Fibroblast of lung (primary cell): ENCODE data around the gene MARCHF2. TPM values are rescaled to one million over a fixed set of nuclear protein-coding genes. Genes with fewer than 3 reads are reported as not detected.

Source experiments
- DNase-seq, 2 donors: peaks; one replicate each; pipeline versions ENCODE4 v3.0.0 to v3.0.0-alpha.2; 2010; ENCODE audit warnings: low read depth in 2 of 2
- H2AFZ ChIP-seq: 2 replicates; pipeline ENCODE4 v1.5.1; 2012; ENCODE audit warnings: low read length, control low read depth, inconsistent platforms
- H3K27ac ChIP-seq: 2 replicates; pipeline ENCODE4 v1.5.1; 2011; ENCODE audit warnings: low read length, control low read depth; ENCODE audit not compliant: insufficient read depth
- H3K27me3 ChIP-seq: 2 replicates; pipeline ENCODE4 v1.5.1; 2011; ENCODE audit warnings: mild to moderate bottlenecking, low read length; ENCODE audit not compliant: control insufficient read depth, insufficient read depth
- H3K36me3 ChIP-seq: 2 replicates; pipeline ENCODE4 v1.5.1; 2011; ENCODE audit warnings: low read length; ENCODE audit not compliant: control insufficient read depth, insufficient read depth
- H3K4me1 ChIP-seq: 2 replicates; pipeline ENCODE4 v1.5.1; 2011; ENCODE audit warnings: low read length; ENCODE audit not compliant: control insufficient read depth, insufficient read depth; ENCODE audit errors: extremely low read depth
- H3K4me2 ChIP-seq: 2 replicates; pipeline ENCODE4 v1.5.1; 2011; ENCODE audit warnings: low read length, control low read depth; ENCODE audit not compliant: insufficient read depth; ENCODE audit errors: extremely low read depth
- H3K4me3 ChIP-seq, 4 experiments: fragments of 200-600 bp in 1 of 4; sonication (generic) in 1 of 4; replicated peaks in 1 of 4; 2 replicates each; pipeline ENCODE4 v1.5.1; 2011 to 2016; ENCODE audit warnings: low read length in 4 of 4, low read depth in 3 of 4, mild to moderate bottlenecking in 3 of 4, control low read depth in 2 of 4, inconsistent platforms in 1 of 4, mixed read lengths in 1 of 4; ENCODE audit not compliant: insufficient read depth in 1 of 4; ENCODE audit errors: control extremely low read depth in 1 of 4
- H3K79me2 ChIP-seq: 2 replicates; pipeline ENCODE4 v1.5.1; 2012; ENCODE audit warnings: mild to moderate bottlenecking, low read length, inconsistent platforms; ENCODE audit not compliant: control insufficient read depth, insufficient read depth
- H3K9ac ChIP-seq: 2 replicates; pipeline ENCODE4 v1.5.1; 2011; ENCODE audit warnings: mild to moderate bottlenecking, low read length, control low read depth; ENCODE audit not compliant: insufficient read depth
- H3K9me3 ChIP-seq: 2 replicates; pipeline ENCODE4 v1.5.1; 2012; ENCODE audit warnings: low read depth, low read length; ENCODE audit not compliant: control insufficient read depth, insufficient read depth
- H4K20me1 ChIP-seq: 2 replicates; pipeline ENCODE4 v1.5.1; 2011; ENCODE audit warnings: low read length; ENCODE audit not compliant: control insufficient read depth, insufficient read depth; ENCODE audit errors: extremely low read depth
- CTCF ChIP-seq, 2 donors: IDR thresholded peaks in 1 of 2; conservative IDR thresholded peaks in 1 of 2; 1 replicate in 1 of 2; 2 replicates in 1 of 2; pipeline ENCODE4 v1.5.1; 2011 to 2012; ENCODE audit warnings: low read length in 2 of 2, control low read depth in 1 of 2, inconsistent platforms in 1 of 2, low read depth in 1 of 2, mild to moderate bottlenecking in 1 of 2
- EZH2 ChIP-seq: IDR thresholded peaks from 2 replicates; pipeline ENCODE4 v1.5.1; 2012; ENCODE audit warnings: low read length, control low read depth, mild to moderate bottlenecking; ENCODE audit errors: missing control alignments
- polyA plus RNA-seq, 2 donors: library from polyadenylated mRNA; depleted of rRNA in 1 of 2; stranded (reverse) in 1 of 2; unstranded in 1 of 2; fragments of >200 nt; gene quantifications; 2 replicates each; pipeline ENCODE4 v1.2.1, GENCODE V29; 2011 to 2012; ENCODE audit warnings: missing spikeins in 1 of 2
- total RNA-seq: library from RNA; depleted of rRNA; stranded (reverse); fragments of >200 nt; gene quantifications from 2 replicates; pipeline ENCODE4 v1.2.1, GENCODE V29; 2014

MARCHF2 gene
- total and polyA plus RNA-seq, 2 donors (not counting 1 experiment from before 2014, with no cell fraction given) = 16.8 to 90.8 TPM

DNA sequence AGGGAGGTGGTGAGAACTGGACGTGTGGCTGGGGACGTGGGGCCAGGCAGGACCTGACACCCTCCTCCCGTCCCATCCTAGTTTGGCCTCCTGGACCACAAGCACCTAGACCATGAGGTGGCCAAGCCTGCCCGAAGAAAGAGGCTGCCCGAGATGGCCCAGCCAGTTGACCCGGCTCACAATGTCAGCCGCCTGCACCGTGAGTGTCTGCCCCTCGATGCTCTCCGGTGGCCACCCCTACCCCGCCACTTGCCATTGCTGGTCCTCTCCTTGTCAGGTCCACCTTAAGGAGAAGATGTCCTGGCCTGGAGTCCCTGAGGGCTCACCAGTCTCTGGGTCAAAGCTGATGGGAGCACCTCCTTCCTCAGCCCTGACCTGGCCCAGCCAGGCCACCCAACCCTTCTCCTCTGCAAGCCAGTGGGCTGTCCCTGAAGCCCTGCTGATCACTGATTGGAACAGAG is 47.0 kb upstream of the MARCHF2 start:
- no peak for DNase-seq
- Histone ChIP-seq H3K27me3 (no peaks in the 10 kb centered on the region), H2AFZ (no peak overlapping the region)

DNA sequence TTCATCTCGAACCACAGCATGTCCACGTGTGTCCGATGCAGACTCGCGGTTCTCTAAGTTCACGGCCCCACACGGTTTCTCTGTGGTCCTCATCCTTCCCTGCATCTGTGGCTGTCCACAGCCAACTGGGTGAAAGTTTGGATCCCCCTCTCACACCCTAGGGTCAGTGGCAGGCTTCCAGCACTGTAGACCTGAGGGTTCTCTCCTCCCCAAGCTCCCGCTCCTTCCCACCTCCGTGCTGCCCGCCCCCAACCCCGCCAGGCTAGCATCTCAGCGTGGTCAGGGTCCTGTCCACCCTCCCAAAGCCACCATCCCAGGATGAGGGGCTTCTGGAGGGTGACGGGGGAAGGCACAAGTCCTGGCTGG is 46.2 kb upstream of the MARCHF2 start:
- no peaks in the 10 kb centered on the region for H4K20me1 ChIP-seq
- peak overlapping the region; percentile 50 for H3K27ac ChIP-seq
- no peaks in the 10 kb centered on the region for H3K9me3 ChIP-seq
- TF ChIP-seq EZH2 (no peak), CTCF (conservative IDR thresholded peaks at IDR 0.05 in 1 of 2, IDR thresholded peaks at IDR 0.05 in 1 of 2; ENCODE audit: low read depth in 1 of 2, low read length in 2 of 2) (no peak)
- H3K36me3 ChIP-seq = peaks cover 4% of the 10 kb centered on the region
- peak; percentile 32 to 83 for DNase-seq
- H3K9ac ChIP-seq = peak overlapping the region; percentile 26
- H3K4me3 ChIP-seq = peak overlapping the region in 3 of 4 experiments; percentile 13 to 25 (median 17)
- peaks cover 22% of the 10 kb centered on the region for H3K4me1 ChIP-seq
- H2AFZ ChIP-seq = no peak overlapping the region
- H3K79me2 ChIP-seq = no peaks in the 10 kb centered on the region
- H3K4me2 ChIP-seq = peak overlapping the region; percentile 75
- H3K27me3 ChIP-seq = no peaks in the 10 kb centered on the region

More for the DNA sequence above, 47.0 kb upstream of the MARCHF2 start:
- Histone ChIP-seq H3K4me3 (no peak overlapping the region), H3K9me3 (no peaks in the 10 kb centered on the region), H3K9ac (no peak overlapping the region), H3K36me3 (peaks cover under 1% of the 10 kb centered on the region), H3K79me2 (no peaks in the 10 kb centered on the region), H4K20me1 (no peaks in the 10 kb centered on the region), H3K27ac (no peak overlapping the region), H3K4me2 (peak overlapping the region; percentile 8), H3K4me1 (peaks cover 25% of the 10 kb centered on the region)
- no peak for TF ChIP-seq EZH2
- TF ChIP-seq CTCF (conservative IDR thresholded peaks at IDR 0.05 in 1 of 2, IDR thresholded peaks at IDR 0.05 in 1 of 2; ENCODE audit: low read depth in 1 of 2, low read length in 2 of 2) = no peak

DNA sequence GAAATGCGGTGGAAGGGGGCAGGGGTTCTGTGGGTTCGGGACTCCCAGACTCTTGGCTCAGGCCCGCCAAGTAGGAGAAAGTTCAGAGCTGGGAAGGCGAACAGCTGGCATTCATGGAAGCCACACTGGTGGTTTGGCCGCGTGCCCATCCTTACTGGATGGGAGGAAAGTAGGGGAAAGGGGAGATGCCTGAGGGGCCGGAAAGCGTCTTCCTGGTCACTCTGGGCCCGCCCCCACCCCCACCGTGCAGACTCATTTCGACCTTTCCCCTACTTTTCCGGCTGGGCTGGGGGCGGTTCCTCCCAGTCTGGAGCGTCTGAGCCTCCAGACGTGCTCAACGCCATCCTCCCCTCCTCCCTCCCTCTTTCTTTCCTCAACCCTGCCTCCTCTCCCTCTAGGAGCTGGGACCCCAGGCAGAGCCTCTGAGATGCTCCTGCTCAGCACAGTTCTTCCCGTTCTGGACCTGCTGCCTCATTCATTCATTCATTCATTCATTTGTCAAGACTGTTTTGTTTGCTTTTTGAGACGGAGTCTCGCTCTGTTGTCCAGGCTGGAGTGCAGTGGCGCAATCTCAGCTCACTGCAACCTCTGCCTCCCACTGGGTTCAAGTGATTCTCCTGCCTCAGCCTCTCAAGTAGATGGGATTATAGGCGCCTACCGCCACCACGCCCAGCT is 45.6 kb upstream of the MARCHF2 start:
- Histone ChIP-seq H3K9me3 (no peaks in the 10 kb centered on the region), H3K27me3 (no peaks in the 10 kb centered on the region), H3K36me3 (peaks cover 4% of the 10 kb centered on the region), H4K20me1 (no peaks in the 10 kb centered on the region), H3K4me2 (peak overlapping the region; percentile 75), H3K27ac (peak overlapping the region; percentile 50), H3K4me1 (peaks cover 19% of the 10 kb centered on the region), H2AFZ (no peak overlapping the region), H3K4me3 (peak overlapping the region; percentile 8 to 25 (median 15)), H3K9ac (peak overlapping the region; percentile 4), H3K79me2 (no peaks in the 10 kb centered on the region)
- TF ChIP-seq CTCF (conservative IDR thresholded peaks at IDR 0.05 in 1 of 2, IDR thresholded peaks at IDR 0.05 in 1 of 2; ENCODE audit: low read depth in 1 of 2, low read length in 2 of 2) = no peak
- no peak for TF ChIP-seq EZH2
- peak; percentile 93 to 98 for DNase-seq
